HG03066 (cell line): Measurements from ENCODE around the gene TOMM20L.
A peak's percentile ranks its signal among the peaks of the same experiment; 100 is the strongest.
"Not testable (repeated sequence)": the region's sequence is repeated elsewhere in the genome, so short reads cannot be mapped to it uniquely, and the experiment has no call there.

Experiments used
- ATAC-seq: cut with Tn5 transposase; IDR thresholded peaks from one replicate; pipeline ENCODE4 v1.9.1; 2021; ENCODE audit warnings: low read depth; ENCODE audit not compliant: unreplicated experiment

TOMM20L gene

DNA sequence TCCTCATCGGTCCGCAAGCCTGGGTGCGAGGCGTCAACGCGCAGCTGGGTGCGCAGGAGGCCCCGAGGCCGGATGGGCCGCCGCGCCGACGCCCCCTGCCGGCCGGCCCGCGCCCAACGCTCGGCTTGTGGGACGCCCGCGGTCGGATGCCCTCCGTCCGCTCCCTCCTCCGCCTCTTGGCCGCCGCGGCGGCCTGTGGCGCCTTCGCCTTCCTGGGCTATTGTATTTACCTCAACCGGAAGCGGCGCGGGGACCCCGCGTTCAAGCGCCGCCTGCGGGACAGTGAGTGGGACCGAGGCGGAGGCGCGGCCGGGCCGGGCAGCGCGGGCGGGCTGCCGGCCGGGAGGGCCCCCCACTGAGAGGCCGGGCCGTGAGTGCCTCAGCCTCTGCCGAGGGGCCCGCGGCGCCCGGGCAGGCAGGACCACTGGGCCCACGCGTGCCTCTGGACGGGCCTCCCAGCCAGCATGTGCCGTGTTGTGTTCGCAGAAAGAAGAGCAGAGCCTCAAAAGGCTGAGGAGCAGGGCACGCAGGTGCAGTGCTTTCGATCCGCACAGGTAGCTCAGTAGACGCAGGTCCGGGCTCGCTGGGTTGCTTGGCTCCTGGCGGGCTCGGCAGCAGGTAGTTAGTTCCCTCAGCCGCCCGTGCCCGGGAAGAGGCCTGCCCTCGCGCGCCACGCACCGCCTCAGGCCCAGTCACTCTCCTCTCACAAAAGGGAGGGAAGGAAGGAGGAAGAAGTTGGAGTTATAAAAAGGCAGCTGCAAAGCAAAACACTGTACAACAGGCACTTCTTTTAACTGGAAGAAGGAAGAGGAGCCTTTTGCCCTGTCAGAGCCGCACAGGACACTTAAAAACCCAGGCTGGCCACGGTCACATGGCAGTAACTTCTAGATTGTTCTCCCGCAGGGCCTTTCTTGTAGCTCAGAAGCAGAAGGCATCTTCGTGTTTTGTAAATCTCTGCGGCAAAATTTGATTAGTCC lies at the start of gene TOMM20L:
TOMM20L (plus strand) TSS at position 119 of the 977 bp plus-strand sequence; CDS start at position 147, 28 bp downstream.
- ATAC-seq = peak; percentile 95

- no peak for ATAC-seq
Measured at GRCh38 chr14:58353516-58354299, 42.0 kb upstream of the TOMM20L start.

DNA sequence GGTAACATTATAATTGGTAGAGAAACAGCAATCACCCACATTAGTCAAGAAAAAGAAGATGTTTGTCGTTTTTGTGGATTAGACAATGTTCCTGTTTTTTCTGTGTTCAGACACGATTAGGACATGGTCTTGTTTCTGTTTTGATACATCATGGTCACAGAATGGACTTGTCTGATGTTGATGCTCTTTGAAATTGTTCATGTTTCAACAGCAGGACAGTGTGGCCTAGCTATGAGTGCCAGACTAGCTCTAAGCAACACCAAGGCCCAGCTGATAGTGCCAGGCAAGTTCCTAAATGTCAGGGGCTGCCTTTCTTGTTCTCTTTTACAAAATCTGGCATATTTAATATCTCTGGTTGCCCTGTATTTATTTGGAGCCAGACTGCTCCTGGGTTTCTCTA lies 40.9 kb upstream of the TOMM20L start:
- ATAC-seq = no peak

GRCh38 chr14:58356268-58356667 lies 39.5 kb upstream of the TOMM20L start:
- no peak for ATAC-seq

GRCh38 chr14:58362272-58362671 lies 33.5 kb upstream of the TOMM20L start:
- not testable (repeated sequence) for ATAC-seq

GRCh38 chr14:58362798-58363412 lies 32.8 kb upstream of the TOMM20L start:
- ATAC-seq = no peak

- no peak for ATAC-seq
Measured at GRCh38 chr14:58364316-58364715, 31.4 kb upstream of the TOMM20L start.

- no peak for ATAC-seq
Measured at GRCh38 chr14:58367296-58367695, 28.4 kb upstream of the TOMM20L start.

DNA sequence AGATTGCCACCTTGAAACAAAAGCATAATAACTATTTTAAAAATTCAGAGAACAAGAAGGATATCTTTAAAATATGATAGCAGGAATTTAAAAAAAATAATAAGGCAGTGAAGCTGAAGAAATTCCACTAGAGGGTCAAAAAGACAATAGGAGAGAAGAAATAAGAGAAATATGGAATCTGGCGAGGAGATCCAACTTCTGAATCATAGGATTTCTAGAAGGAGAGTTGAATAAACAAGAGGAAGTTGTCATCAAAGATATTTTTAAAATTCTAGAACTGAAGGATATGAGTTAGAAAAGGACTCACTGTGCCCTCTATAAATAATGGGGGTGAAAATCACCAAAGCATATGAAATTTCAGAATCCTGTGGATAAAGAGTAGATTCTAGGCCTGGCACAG lies 26.8 kb upstream of the TOMM20L start:
- ATAC-seq = no peak

DNA sequence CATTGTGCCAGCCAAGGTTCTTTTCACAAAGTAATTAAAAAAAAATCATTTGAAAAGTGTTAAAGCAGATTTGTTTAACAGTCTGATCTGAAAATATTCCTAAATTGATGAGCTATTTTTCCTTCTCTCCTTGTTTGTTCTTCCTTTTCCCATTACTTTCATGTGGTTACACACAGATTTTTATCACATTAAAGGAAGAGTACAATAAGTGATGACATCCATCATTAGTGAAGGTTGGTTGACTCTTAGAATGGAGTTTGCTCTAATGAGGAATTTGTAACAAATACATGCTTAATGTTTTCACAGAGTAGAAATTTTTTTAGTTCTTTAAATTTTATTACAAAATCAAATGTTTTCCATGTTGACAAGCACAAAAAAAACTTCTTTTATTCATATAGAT lies 18.9 kb upstream of the TOMM20L start:
- no peak for ATAC-seq

GRCh38 chr14:58390830-58391229 lies 4.9 kb upstream of the TOMM20L start:
- no peak for ATAC-seq

- ATAC-seq = no peak
Measured at GRCh38 chr14:58395562-58395811, 243 bp upstream of the TOMM20L start.

GRCh38 chr14:58397156-58397555 lies 1.4 kb downstream of the TOMM20L start:
- no peak for ATAC-seq

- ATAC-seq = no peak
Measured at GRCh38 chr14:58398495-58398894, 2.8 kb downstream of the TOMM20L start.

DNA sequence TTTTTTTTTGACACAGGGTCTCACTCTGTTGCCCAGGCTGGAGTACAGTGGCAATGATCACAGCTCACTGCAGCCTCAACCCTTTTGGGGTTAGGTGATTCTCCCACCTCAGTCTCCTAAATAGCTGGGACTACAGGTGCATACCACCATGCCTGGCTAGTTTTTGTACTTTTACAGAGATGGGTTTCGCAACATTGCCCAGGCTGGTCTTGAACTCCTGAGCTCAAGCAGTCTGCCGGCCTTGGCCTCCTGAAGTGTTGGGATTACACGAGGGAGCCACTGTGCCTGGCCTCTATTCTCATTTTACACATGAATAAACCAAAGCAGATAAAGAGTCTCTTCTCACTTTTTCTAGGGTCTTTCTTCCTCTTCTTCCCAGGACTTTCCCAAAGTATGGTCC lies 3.2 kb downstream of the TOMM20L start:
- no peak for ATAC-seq

DNA sequence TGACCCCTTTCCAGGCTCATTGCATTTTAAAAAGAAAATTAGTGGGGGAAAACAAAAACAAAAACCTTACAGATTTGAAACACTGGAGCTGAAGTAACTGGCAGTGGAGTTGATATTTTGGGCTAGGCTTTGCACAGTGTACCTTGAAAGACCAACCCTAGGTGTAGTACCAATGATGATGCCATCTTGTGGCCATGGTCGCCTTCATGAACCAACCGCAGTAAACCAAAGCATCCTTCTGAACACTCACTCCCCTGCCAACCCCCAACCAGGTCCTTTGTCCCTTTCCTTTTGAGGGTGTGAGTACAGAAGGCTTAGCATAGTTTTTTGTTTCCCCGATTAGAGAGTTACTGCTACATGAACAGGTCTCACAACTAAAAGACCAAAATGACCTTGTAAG lies 5.9 kb downstream of the TOMM20L start:
- ATAC-seq = no peak

- ATAC-seq = no peak
Measured at GRCh38 chr14:58408681-58409215, 13.0 kb downstream of the TOMM20L start.

DNA sequence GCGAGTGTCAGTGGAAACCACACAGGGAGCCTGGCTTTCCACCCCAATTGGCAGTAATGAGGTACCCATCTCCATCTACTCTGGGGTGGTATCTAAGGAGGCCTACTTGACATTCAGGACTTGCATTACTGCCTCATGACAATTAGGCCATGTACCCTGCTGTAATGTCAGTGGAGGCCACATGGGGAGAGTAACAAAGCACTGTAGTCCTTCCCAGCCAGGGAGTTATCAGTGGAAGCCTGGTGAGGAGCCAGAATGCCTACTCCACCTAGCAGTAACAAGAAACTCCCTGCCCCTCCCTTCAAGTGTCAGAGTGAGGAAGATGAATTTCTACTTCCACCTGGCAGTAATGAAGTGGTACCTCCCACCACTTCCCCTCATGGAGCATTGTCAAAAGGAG lies 19.1 kb downstream of the TOMM20L start:
- ATAC-seq = no peak

DNA sequence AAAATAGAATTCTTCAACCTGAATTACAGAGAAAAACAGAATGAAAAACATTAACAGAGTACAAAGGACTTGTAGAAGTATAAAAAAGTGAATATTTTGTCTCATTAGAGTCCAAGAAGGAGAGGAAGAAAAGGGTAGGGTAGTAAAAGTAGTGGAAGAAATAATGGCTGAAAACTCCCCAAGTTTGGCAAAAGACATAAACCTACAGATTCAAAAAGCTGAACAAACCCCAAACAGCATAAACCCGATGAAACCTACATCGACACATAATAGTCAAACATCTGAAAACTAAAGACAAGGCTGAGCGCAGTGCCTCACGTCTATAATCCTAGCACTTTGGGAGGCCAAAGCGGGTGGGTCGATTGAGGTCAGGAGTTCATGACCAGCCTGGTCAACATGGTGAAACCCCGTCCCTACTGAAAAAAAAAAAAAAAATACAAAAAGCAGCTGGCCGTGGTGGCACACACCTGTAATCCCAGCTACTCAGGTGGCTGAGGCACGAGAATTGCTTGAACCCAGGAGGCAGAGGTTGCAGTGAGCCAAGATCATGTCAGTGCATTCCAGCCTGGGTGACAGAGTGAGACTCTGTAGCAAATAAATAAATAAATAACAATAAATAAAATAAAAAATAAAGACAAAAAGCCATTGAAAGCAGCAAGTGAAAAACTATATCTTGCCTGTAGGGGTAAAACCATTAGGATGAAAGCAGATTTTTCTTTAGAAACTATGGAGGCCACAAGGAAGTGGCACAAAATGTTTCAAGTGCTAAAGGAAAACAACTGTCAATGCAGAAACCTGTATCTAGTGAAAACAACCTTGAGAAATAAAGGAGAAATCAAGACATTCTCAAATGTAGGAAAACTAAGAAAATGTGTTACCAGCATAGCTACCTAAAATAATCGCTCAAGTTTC lies 20.2 kb downstream of the TOMM20L start:
- ATAC-seq = no peak

- ATAC-seq = not testable (repeated sequence)
Measured at GRCh38 chr14:58416934-58417333, 21.2 kb downstream of the TOMM20L start.
